CD4-positive, alpha-beta T cell (primary cell): Measurements from ENCODE around the gene ATP2A3. TPM values are rescaled to one million over a fixed set of nuclear protein-coding genes. Genes with fewer than 3 reads are reported as not detected.

Source experiments
- ATAC-seq: fragments of 200-7000 bp; cut with Tn5 transposase; one replicate; pipeline ENCODE4 v1.10.0; 2022; ENCODE audit warnings: mild to moderate bottlenecking; ENCODE audit not compliant: poor library complexity
- CTCF ChIA-PET: fragments of 350-600 bp; sonication (Branson Sonifier 250); formaldehyde crosslinking; loops from one replicate; lab custom pipeline; 2021; ENCODE audit warnings: antibody characterized with exemption, inconsistent platforms; lab: Charles Lee
- POLR2A ChIA-PET: fragments of 350-600 bp; sonication (Branson Sonifier 250); formaldehyde crosslinking; loops from one replicate; lab custom pipeline; 2021; ENCODE audit warnings: antibody characterized with exemption, inconsistent platforms; lab: Charles Lee
- DNase-seq, 14 experiments: peaks; one replicate each; pipeline ENCODE4 v3.0.0-alpha.2; 2013 to 2020; ENCODE audit warnings: mixed read lengths in 2 of 14
- H3K27ac ChIP-seq, 2 donors: one replicate each; pipeline versions ENCODE4 v1.5.1 to v1.7.0; 2013; ENCODE audit warnings: low read length in 2 of 2, low read depth in 1 of 2, mild to moderate bottlenecking in 1 of 2
- H3K27me3 ChIP-seq, 2 experiments: 1 replicate in 1 of 2; 2 replicates in 1 of 2; pipeline versions ENCODE4 v1.6.1 to v1.7.0; 2013; ENCODE audit warnings: low read length in 2 of 2, control low read depth in 1 of 2, mild to moderate bottlenecking in 1 of 2, moderate library complexity in 1 of 2; ENCODE audit not compliant: insufficient read depth in 2 of 2, control insufficient read depth in 1 of 2
- H3K36me3 ChIP-seq: one replicate; pipeline ENCODE4 v1.6.1; 2013; ENCODE audit warnings: low read length, control low read depth; ENCODE audit not compliant: insufficient read depth
- H3K4me1 ChIP-seq: one replicate; pipeline ENCODE4 v1.6.1; 2013; ENCODE audit warnings: low read length, control low read depth; ENCODE audit not compliant: insufficient read depth
- H3K4me3 ChIP-seq: one replicate; pipeline ENCODE4 v1.5.1; 2013; ENCODE audit warnings: mild to moderate bottlenecking, low read length, moderate library complexity
- H3K9me3 ChIP-seq, 2 experiments: 1 replicate in 1 of 2; 2 replicates in 1 of 2; pipeline versions ENCODE4 v1.6.1 to v1.7.0; 2013; ENCODE audit warnings: low read length in 2 of 2, mild to moderate bottlenecking in 2 of 2, control low read depth in 1 of 2, moderate library complexity in 1 of 2; ENCODE audit not compliant: control insufficient read depth in 1 of 2, insufficient read depth in 1 of 2
- H3K27ac Mint-ChIP-seq: one replicate; pipeline ENCODE4 v1.8.0; 2020; ENCODE audit warnings: mixed read lengths
- H3K27me3 Mint-ChIP-seq: one replicate; pipeline ENCODE4 v1.8.0; 2021; ENCODE audit warnings: mixed read lengths
- H3K36me3 Mint-ChIP-seq: one replicate; pipeline ENCODE4 v1.8.0; 2021; ENCODE audit warnings: low read depth, mixed read lengths
- H3K4me1 Mint-ChIP-seq: one replicate; pipeline ENCODE4 v1.8.0; 2021; ENCODE audit warnings: low read depth, mixed read lengths
- H3K4me3 Mint-ChIP-seq: one replicate; pipeline ENCODE4 v1.8.0; 2020; ENCODE audit warnings: mild to moderate bottlenecking, mixed read lengths
- H3K9me3 Mint-ChIP-seq: one replicate; pipeline ENCODE4 v1.8.0; 2020; ENCODE audit warnings: mixed read lengths
- CTCF ChIP-seq: fragments of 200-600 bp; IDR thresholded peaks from one replicate; pipeline ENCODE4 v1.8.0; 2022; ENCODE audit warnings: antibody characterized with exemption, mild to moderate bottlenecking
- intact Hi-C, 2 experiments: fragments of 100-400 bp; cut with DNase I in 1 of 2; cut with micrococcal nuclease in 1 of 2; formaldehyde crosslinking; loops; one replicate each; pipeline versions ENCODE4 v1.15.1 to v1.9.0; 2023 to 2025; cut with DNase I, micrococcal nuclease
- total RNA-seq, 174 experiments: library from RNA in 2 of 174; stranded (reverse) in 2 of 174; gene quantifications; one replicate each; pipeline ENCODE4 v1.2.3 and lab custom pipeline; 2021 to 2026

ATP2A3 gene
- total RNA-seq, 2 experiments from 2014 or later: 197 to 199 TPM

GRCh38 chr17:3990386-3991127, 26.3 kb upstream of the ATP2A3 start:
- H3K9me3 Mint-ChIP-seq: peaks cover 4% of the 10 kb centered on the region
- H3K27me3 ChIP-seq: peaks cover 0 to 4% of the 10 kb centered on the region in 2 experiments
- H3K4me1 Mint-ChIP-seq: no peaks in the 10 kb centered on the region
- no peak overlapping the region for H3K4me3 ChIP-seq
- DNase-seq (no peak), ATAC-seq (no peak)
- intact Hi-C loops: no loop called here
- no peaks in the 10 kb centered on the region for H3K4me1 ChIP-seq
- no peak overlapping the region for H3K27ac ChIP-seq
- peaks cover 3 to 10% of the 10 kb centered on the region in 2 experiments for H3K9me3 ChIP-seq
- ChIA-PET POLR2A (no interaction called here), CTCF (no interaction called here)
- no peak for TF ChIP-seq CTCF
- H3K27me3 Mint-ChIP-seq: peaks cover 7% of the 10 kb centered on the region
- no peak overlapping the region for H3K4me3 Mint-ChIP-seq
- no peak overlapping the region for H3K27ac Mint-ChIP-seq
- no peaks in the 10 kb centered on the region for H3K36me3 ChIP-seq
- no peaks in the 10 kb centered on the region for H3K36me3 Mint-ChIP-seq

DNA sequence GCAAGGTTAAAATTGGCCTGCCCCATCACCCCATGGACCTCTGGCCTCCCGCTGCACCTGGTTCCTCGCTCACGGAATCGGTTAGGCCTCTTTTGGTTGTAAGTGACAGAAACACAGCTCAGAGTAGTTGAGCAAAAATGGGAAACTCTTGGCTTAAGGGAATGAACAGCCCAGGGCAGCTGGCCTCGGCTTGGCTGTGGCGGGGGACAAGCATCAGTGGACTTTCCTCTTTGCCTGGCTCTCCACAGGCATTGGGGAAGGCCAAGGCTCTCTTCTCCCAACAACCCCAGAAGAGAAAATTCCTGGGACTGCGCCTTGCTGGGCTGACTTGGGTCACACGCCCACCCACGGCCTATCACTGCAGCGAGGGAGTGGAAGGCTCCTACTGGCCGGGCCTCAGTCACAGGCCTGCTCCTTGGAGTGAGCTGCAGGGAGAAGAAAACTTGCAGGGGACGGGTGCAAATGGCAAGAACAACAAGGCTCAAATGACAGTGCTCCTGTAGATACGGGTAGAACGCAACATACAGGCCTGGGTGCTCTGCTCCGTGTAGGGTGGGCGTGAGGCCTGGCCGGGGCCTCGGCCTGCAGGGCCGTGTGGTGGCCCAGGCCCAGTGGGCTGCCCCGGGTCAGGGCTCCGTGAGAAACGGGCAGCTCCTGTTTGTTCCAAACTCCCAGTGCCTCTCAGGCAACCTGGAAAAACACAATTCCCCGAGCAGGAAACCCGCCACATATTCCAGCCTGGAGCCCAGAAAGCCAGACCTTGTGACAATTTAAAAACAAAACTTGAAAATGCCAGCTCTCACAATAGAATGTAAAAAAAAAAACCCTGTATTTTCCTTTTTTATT, 25.0 kb upstream of the ATP2A3 start:
- intact Hi-C loops: no loop called here
- Mint-ChIP-seq H3K36me3 (no peaks in the 10 kb centered on the region), H3K4me1 (no peaks in the 10 kb centered on the region), H3K4me3 (no peak overlapping the region), H3K27ac (no peak overlapping the region), H3K9me3 (no peaks in the 10 kb centered on the region), H3K27me3 (no peaks in the 10 kb centered on the region)
- H3K36me3 ChIP-seq: no peaks in the 10 kb centered on the region
- ATAC-seq (no peak), DNase-seq (no peak)
- no peaks in the 10 kb centered on the region for H3K4me1 ChIP-seq
- ChIA-PET POLR2A (no interaction called here), CTCF (no interaction called here)
- H3K27me3 ChIP-seq: peaks cover 0 to 4% of the 10 kb centered on the region in 2 experiments
- peaks cover 0 to 3% of the 10 kb centered on the region in 2 experiments for H3K9me3 ChIP-seq
- TF ChIP-seq CTCF: no peak
- no peak overlapping the region for H3K27ac ChIP-seq
- H3K4me3 ChIP-seq: no peak overlapping the region

DNA sequence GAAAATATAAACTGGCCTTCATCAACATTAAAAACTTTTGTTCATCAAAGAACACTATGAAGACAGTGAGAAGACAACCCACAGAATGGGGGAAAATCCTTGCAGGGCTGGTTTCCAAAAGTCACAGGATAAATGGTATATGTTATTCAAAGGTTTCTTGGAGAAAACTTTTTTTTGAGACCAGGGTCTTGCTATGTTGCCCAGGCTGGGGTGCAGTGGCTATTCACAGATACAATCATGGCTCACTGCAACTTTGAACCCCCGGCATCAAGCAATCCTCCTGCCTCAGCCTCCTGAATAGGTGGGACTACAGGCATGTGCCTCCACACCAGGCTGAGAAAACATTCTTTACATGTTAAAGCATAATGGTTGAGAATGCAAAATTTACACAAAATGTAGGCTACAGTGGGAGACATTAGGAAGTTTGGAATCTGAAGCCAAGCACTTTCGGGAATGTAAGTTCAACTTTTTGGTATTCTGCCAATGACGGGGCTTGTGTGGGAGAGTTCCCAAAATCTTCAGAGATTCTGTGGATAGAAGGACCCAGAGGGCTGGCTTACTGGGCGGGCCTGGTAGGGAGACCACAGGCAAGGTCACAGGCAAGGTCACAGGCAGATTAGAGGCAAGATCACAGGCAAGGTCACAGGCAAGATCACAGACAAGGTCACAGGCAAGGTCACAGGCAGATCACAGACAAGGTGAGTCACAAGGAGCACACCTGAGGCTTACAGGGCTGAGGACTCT, 24.2 kb upstream of the ATP2A3 start:
- CTCF ChIA-PET: no interaction called here

More for the DNA sequence above, 24.2 kb upstream of the ATP2A3 start:
- H3K27me3 ChIP-seq: no peaks in the 10 kb centered on the region
- intact Hi-C loops: no loop called here
- peaks cover 0 to 3% of the 10 kb centered on the region in 2 experiments for H3K9me3 ChIP-seq
- no peaks in the 10 kb centered on the region for H3K9me3 Mint-ChIP-seq
- no peak overlapping the region for H3K27ac Mint-ChIP-seq
- no peaks in the 10 kb centered on the region for H3K36me3 ChIP-seq
- H3K27me3 Mint-ChIP-seq: no peaks in the 10 kb centered on the region
- no peak overlapping the region for H3K4me3 Mint-ChIP-seq
- H3K27ac ChIP-seq: no peak overlapping the region
- POLR2A ChIA-PET: no interaction called here
- H3K36me3 Mint-ChIP-seq: no peaks in the 10 kb centered on the region
- DNase-seq: no peak
- H3K4me1 ChIP-seq: peaks cover 6% of the 10 kb centered on the region
- no peak for TF ChIP-seq CTCF
- ATAC-seq: no peak
- H3K4me1 Mint-ChIP-seq: no peaks in the 10 kb centered on the region
- H3K4me3 ChIP-seq: no peak overlapping the region
